HS-27A (cell line): ENCODE data around the gene ACOT2.

Source experiments
- DNase-seq: peaks from one replicate; pipeline ENCODE4 v3.0.0-alpha.2; 2012; ENCODE audit warnings: low read depth, missing footprints

ACOT2 gene

DNA sequence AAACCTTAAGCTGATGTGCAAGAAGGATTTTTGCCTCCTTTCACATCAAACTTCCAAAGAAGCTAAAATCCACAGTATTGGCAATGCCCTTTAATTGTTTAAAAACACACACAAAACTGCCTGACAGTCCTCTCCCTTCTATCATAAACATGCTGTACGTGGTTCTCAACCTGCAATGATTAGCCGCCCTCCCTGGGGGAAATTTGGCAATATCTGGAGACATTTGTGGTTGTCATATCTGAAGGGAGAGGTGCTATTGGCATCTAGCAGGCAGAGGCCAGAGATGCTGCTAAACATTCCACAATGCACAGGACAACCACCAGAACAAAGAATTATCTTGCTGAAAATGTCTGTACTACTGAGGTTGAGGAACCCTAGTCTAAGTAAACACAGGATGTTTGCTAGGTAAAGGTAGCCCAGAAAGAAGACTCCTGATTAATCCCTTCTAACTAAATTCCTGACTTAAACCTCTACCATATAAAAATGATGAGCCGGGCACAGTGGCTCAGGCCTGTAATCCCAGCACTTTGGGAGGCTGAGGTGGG is 44.5 kb downstream of the ACOT2 start:
- no peak for DNase-seq

GRCh38 chr14:73616831-73617230 is 47.8 kb downstream of the ACOT2 start:
- DNase-seq = no peak

DNA sequence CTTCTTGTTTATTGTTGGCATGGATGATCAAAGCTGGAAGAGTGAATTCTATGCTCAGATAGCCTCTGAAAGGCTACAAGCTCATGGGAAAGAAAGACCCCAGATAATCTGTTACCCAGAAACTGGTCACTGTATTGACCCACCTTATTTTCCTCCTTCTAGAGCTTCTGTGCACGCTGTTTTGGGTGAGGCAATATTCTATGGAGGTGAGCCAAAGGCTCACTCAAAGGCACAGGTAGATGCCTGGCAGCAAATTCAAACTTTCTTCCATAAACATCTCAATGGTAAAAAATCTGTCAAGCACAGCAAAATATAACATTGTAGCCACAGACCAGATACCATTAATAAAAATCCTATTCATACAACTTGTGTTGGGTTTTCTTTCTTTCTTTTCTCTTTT is 50.5 kb downstream of the ACOT2 start:
- no peak for DNase-seq

DNA sequence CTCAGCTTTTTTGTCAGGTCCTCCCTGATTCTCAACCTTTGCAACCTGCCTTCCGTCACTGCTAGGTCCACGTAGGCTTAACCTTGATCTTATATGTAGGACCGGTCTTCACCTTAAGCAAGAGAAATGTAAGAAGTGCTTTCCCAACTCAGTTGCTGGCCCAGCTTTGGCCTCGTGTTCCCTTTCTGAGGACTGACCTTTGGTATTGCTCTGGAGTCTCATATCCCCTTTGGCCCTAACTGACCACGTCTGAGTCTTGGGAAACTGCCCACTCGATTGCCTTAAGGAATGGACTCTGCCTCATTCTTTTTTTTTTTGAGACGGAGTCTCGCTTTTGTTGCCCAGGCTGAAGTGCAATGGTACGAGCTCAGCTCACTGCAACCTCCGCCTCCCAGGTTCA is 51.3 kb downstream of the ACOT2 start:
- DNase-seq = no peak

DNA sequence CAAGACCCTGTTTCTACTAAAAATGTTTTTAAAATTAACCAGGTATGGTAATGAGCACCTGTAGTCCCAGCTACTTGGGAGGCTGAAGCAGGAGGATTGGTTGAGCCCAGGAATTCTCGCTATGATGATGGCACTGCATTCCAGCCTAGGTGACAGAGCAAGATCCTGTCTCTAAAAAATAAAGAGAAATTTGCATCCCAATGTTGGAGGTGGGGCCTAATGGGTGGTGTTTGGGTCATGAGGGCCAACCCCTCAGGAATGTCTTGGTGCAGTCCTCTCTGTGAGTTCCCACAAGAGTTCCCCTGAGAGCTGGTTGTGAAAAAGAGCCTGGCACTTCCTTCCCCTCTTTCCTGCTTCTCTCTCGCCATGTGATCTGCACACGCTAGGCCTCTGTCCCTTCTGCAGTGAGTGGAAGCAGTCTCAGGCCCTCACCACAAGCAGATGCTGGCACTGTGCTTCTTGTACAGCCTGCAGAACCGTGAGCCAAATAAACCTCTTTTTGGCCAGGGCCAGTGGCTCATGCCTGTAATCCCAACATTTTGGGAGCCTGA is 54.6 kb downstream of the ACOT2 start:
- DNase-seq = no peak
